GM23338 (cell line): Measurements from ENCODE around the gene KRTAP9-8. TPM values are rescaled to one million over a fixed set of nuclear protein-coding genes. Genes with fewer than 3 reads are reported as not detected.

Experiments
- ATAC-seq: fragments of 200-7000 bp; cut with Tn5 transposase; 3 replicates; pipeline ENCODE4 v1.9.1; 2020
- DNase-seq: peaks from one replicate; pipeline ENCODE4 v3.0.0-alpha.2; 2015; ENCODE audit warnings: low spot score
- H2AFZ ChIP-seq: fragments of 200-600 bp; sonication (generic); 2 replicates; pipeline ENCODE4 v1.8.0; 2016; ENCODE audit warnings: antibody characterized with exemption, mild to moderate bottlenecking, moderate library complexity
- H3F3A ChIP-seq: fragments of 200-600 bp; sonication (generic); replicated peaks from 2 replicates; pipeline ENCODE4 v1.8.0; 2017; ENCODE audit warnings: antibody characterized with exemption, mixed run types, low read depth
- H3K27ac ChIP-seq: fragments of 200-600 bp; sonication (generic); 2 replicates; pipeline ENCODE4 v1.6.1; 2016; ENCODE audit warnings: low read depth
- H3K27me3 ChIP-seq: fragments of 200-600 bp; sonication (generic); 2 replicates; pipeline ENCODE4 v1.8.0; 2016; ENCODE audit warnings: mild to moderate bottlenecking, mixed run types, moderate library complexity; ENCODE audit not compliant: insufficient read depth
- H3K36me3 ChIP-seq: fragments of 200-600 bp; sonication (generic); 2 replicates; pipeline ENCODE4 v1.8.0; 2016; ENCODE audit warnings: mild to moderate bottlenecking; ENCODE audit not compliant: insufficient read depth
- H3K4me1 ChIP-seq: fragments of 200-600 bp; sonication (generic); 2 replicates; pipeline ENCODE4 v1.8.0; 2016; ENCODE audit warnings: mild to moderate bottlenecking, moderate library complexity; ENCODE audit not compliant: insufficient read depth
- H3K4me2 ChIP-seq: fragments of 200-600 bp; sonication (generic); 2 replicates; pipeline ENCODE4 v1.7.1; 2017; ENCODE audit warnings: mixed run types
- H3K4me3 ChIP-seq: fragments of 200-600 bp; sonication (generic); 2 replicates; pipeline ENCODE4 v1.6.1; 2016; ENCODE audit warnings: mixed run types
- H3K79me2 ChIP-seq: fragments of 200-600 bp; sonication (generic); replicated peaks from 2 replicates; pipeline ENCODE4 v1.8.0; 2017; ENCODE audit warnings: mild to moderate bottlenecking; ENCODE audit not compliant: insufficient read depth
- H3K9me2 ChIP-seq: fragments of 200-600 bp; sonication (generic); 2 replicates; pipeline ENCODE4 v1.8.0; 2017; ENCODE audit not compliant: insufficient read depth
- H4K20me1 ChIP-seq: fragments of 200-600 bp; sonication (generic); replicated peaks from 2 replicates; pipeline ENCODE4 v1.8.0; 2017; ENCODE audit warnings: mild to moderate bottlenecking; ENCODE audit not compliant: insufficient read depth
- H3K27ac Mint-ChIP-seq: 2 replicates; pipeline ENCODE4 v1.8.0; 2020; ENCODE audit warnings: inconsistent platforms, mild to moderate bottlenecking, moderate library complexity, mixed read lengths
- H3K27me3 Mint-ChIP-seq: 3 replicates; pipeline ENCODE4 v1.8.0; 2022; ENCODE audit warnings: low read depth, mild to moderate bottlenecking, moderate library complexity, mixed read lengths, inconsistent platforms; ENCODE audit not compliant: insufficient read depth, poor library complexity
- H3K36me3 Mint-ChIP-seq: 3 replicates; pipeline ENCODE4 v1.8.0; 2021; ENCODE audit warnings: low read depth, mild to moderate bottlenecking, inconsistent platforms, moderate library complexity, mixed read lengths
- H3K4me1 Mint-ChIP-seq: 3 replicates; pipeline ENCODE4 v1.8.0; 2020; ENCODE audit warnings: mild to moderate bottlenecking, inconsistent platforms, mixed read lengths
- H3K4me3 Mint-ChIP-seq: 3 replicates; pipeline ENCODE4 v1.8.0; 2021; ENCODE audit warnings: moderate library complexity, mild to moderate bottlenecking, inconsistent platforms, mixed read lengths
- H3K9me3 Mint-ChIP-seq: 3 replicates; pipeline ENCODE4 v1.8.0; 2020; ENCODE audit warnings: moderate library complexity, mild to moderate bottlenecking, inconsistent platforms, mixed read lengths
- CTCF ChIP-seq, 2 experiments: fragments of 200-600 bp in 1 of 2; sonication (generic) in 1 of 2; conservative IDR thresholded peaks; 2 replicates each; pipeline versions ENCODE4 v1.5.1 to v1.6.1; 2016 to 2017; ENCODE audit warnings: antibody characterized with exemption in 2 of 2, low read depth in 2 of 2, mild to moderate bottlenecking in 2 of 2, moderate library complexity in 1 of 2
- ETS1 ChIP-seq: IDR thresholded peaks from 2 replicates; pipeline ENCODE4 v1.6.1; 2016; ENCODE audit warnings: antibody characterized with exemption
- POLR2AphosphoS5 ChIP-seq: IDR thresholded peaks from 2 replicates; pipeline ENCODE4 v1.6.1; 2016; ENCODE audit warnings: antibody characterized with exemption, low read depth
- REST ChIP-seq: IDR thresholded peaks from one replicate; pipeline ENCODE4 v1.6.1; 2018; ENCODE audit warnings: antibody characterized with exemption; ENCODE audit not compliant: unreplicated experiment
- STAT1 ChIP-seq: IDR thresholded peaks from one replicate; pipeline ENCODE4 v1.6.1; 2016; ENCODE audit warnings: antibody characterized with exemption; ENCODE audit not compliant: unreplicated experiment
- ZNF462 ChIP-seq: fragments of 250-450 bp; sonication (Bioruptor Pico); IDR thresholded peaks from 2 replicates; pipeline ENCODE4 v1.5.0; 2020; ENCODE audit warnings: mild to moderate bottlenecking, moderate library complexity
- polyA plus RNA-seq: library from polyadenylated mRNA; unstranded; fragments of >200 nt; fragmentation: Nextera tagmentation; extraction: Ambion mirVana; gene quantifications from 2 replicates; pipeline ENCODE4 v1.2.1, GENCODE V29; 2016
- total RNA-seq: library from RNA; depleted of rRNA; stranded (reverse); fragments of >200 nt; shearing (Covaris generic); gene quantifications from 2 replicates; pipeline ENCODE4 v1.2.3, GENCODE V29; 2014

Gene KRTAP9-8
- total and polyA plus RNA-seq, 2 experiments from 2014 or later: not detected

GRCh38 chr17:41264599-41264998 lies 26.8 kb downstream of the KRTAP9-8 start:
- no peaks in the 10 kb centered on the region for H3K79me2 ChIP-seq
- H3K27ac ChIP-seq: no peak overlapping the region
- H3K36me3 ChIP-seq: no peaks in the 10 kb centered on the region
- H3K27me3 ChIP-seq: no peaks in the 10 kb centered on the region
- DNase-seq (no peak), ATAC-seq (no peak)
- no peak overlapping the region for H2AFZ ChIP-seq
- no peaks in the 10 kb centered on the region for H3K4me1 Mint-ChIP-seq
- no peak overlapping the region for H3K4me3 ChIP-seq
- H3K9me2 ChIP-seq: no peaks in the 10 kb centered on the region; the same call in 1 of the 2 replicates
- H3K4me3 Mint-ChIP-seq: no peak overlapping the region
- TF ChIP-seq POLR2AphosphoS5: no peak
- TF ChIP-seq ETS1: no peak
- TF ChIP-seq STAT1: no peak
- TF ChIP-seq REST: no peak
- H4K20me1 ChIP-seq: no peaks in the 10 kb centered on the region
- no peaks in the 10 kb centered on the region; the same call in 2 of the 3 replicates for H3K9me3 Mint-ChIP-seq
- no peak overlapping the region for H3K27ac Mint-ChIP-seq
- H3F3A ChIP-seq: no peaks in the 10 kb centered on the region
- H3K4me2 ChIP-seq: no peak overlapping the region
- H3K4me1 ChIP-seq: no peaks in the 10 kb centered on the region
- H3K36me3 Mint-ChIP-seq: no peaks in the 10 kb centered on the region
- H3K27me3 Mint-ChIP-seq: peaks cover 4% of the 10 kb centered on the region

- Histone ChIP-seq H3K27me3 (no peaks in the 10 kb centered on the region), H3K4me3 (no peak within 1 kb of the TSS), H3K4me2 (no peak within 1 kb of the TSS), H3K79me2 (no peaks in the 10 kb centered on the region), H2AFZ (no peak within 1 kb of the TSS), H3F3A (no peaks in the 10 kb centered on the region), H4K20me1 (no peaks in the 10 kb centered on the region), H3K9me2 (no peaks in the 10 kb centered on the region; the same call in 1 of the 2 replicates), H3K27ac (no peak within 1 kb of the TSS), H3K36me3 (no peaks in the 10 kb centered on the region), H3K4me1 (no peaks in the 10 kb centered on the region)
- H3K9me3 Mint-ChIP-seq: no peaks in the 10 kb centered on the region; the same call in 2 of the 3 replicates
- H3K36me3 Mint-ChIP-seq: no peaks in the 10 kb centered on the region
- no peak for DNase-seq
- peaks cover 4% of the 10 kb centered on the region for H3K27me3 Mint-ChIP-seq
- H3K4me1 Mint-ChIP-seq: no peaks in the 10 kb centered on the region
- no peak for ATAC-seq
- H3K4me3 Mint-ChIP-seq: no peak within 1 kb of the TSS
- no peak within 1 kb of the TSS for H3K27ac Mint-ChIP-seq
- TF ChIP-seq ZNF462 (CRISPR knock-in tag): no peak
- TF ChIP-seq ETS1: no peak
- no peak for TF ChIP-seq CTCF (conservative IDR thresholded peaks at IDR 0.05; ENCODE audit: low read depth in 2 of 2)
- TF ChIP-seq STAT1: no peak
Observed at GRCh38 chr17:41265078-41265477, 27.3 kb downstream of the KRTAP9-8 start, which contains the start of gene KRTAP9-6. Gene KRTAP9-6, plus strand, starts transcription at chr17:41265378. Its CDS starts 0 bp downstream, at chr17:41265378.
